A549 (cell line): ENCODE results near the gene VWA8.

ENCODE experiments used
- CHD4 ChIP-seq: fragments of 200-600 bp; sonication (generic); IDR thresholded peaks from 2 replicates; pipeline ENCODE4 v1.6.1; 2016; ENCODE audit warnings: antibody characterized with exemption, mild to moderate bottlenecking, borderline replicate concordance
- EP300 ChIP-seq, 2 experiments: fragments of >200 bp; sonication (Bioruptor Twin); formaldehyde crosslinking; IDR thresholded peaks; 2 replicates in 1 of 2; 3 replicates in 1 of 2; pipeline ENCODE4 v1.6.1; 2016 to 2017
- NR3C1 ChIP-seq: fragments of >200 bp; sonication (Bioruptor Twin); formaldehyde crosslinking; IDR thresholded peaks from 3 replicates; pipeline ENCODE4 v1.6.1; 2017
- POLR2A ChIP-seq: IDR thresholded peaks from 2 replicates; pipeline ENCODE4 v1.6.1; 2012; ENCODE audit warnings: mild to moderate bottlenecking, low read length
- RCOR1 ChIP-seq: fragments of 150-350 bp; IDR thresholded peaks from 2 replicates; pipeline ENCODE4 v1.6.1; 2014; ENCODE audit warnings: antibody characterized with exemption, low read length, low read depth
- RNF2 ChIP-seq: fragments of 200-600 bp; sonication (generic); IDR thresholded peaks from 2 replicates; pipeline ENCODE4 v1.6.1; 2016; ENCODE audit warnings: low read depth, mild to moderate bottlenecking, antibody characterized with exemption, moderate library complexity, borderline replicate concordance
- SMC3 ChIP-seq: fragments of >200 bp; sonication (Bioruptor Twin); formaldehyde crosslinking; IDR thresholded peaks from 3 replicates; pipeline ENCODE4 v1.6.1; 2018; ENCODE audit warnings: inconsistent platforms
- TF ChIP-seq, protein P1 (sequence below): fragments of >200 bp; sonication (Bioruptor Twin); formaldehyde crosslinking; IDR thresholded peaks from 3 replicates; pipeline ENCODE4 v1.5.1; 2016
- TF ChIP-seq, protein P2 (sequence below): fragments of 200-600 bp; sonication (generic); IDR thresholded peaks from 2 replicates; pipeline ENCODE4 v1.6.1; 2016; ENCODE audit warnings: antibody characterized with exemption, mild to moderate bottlenecking, moderate library complexity

- TF ChIP-seq, protein P1, sequence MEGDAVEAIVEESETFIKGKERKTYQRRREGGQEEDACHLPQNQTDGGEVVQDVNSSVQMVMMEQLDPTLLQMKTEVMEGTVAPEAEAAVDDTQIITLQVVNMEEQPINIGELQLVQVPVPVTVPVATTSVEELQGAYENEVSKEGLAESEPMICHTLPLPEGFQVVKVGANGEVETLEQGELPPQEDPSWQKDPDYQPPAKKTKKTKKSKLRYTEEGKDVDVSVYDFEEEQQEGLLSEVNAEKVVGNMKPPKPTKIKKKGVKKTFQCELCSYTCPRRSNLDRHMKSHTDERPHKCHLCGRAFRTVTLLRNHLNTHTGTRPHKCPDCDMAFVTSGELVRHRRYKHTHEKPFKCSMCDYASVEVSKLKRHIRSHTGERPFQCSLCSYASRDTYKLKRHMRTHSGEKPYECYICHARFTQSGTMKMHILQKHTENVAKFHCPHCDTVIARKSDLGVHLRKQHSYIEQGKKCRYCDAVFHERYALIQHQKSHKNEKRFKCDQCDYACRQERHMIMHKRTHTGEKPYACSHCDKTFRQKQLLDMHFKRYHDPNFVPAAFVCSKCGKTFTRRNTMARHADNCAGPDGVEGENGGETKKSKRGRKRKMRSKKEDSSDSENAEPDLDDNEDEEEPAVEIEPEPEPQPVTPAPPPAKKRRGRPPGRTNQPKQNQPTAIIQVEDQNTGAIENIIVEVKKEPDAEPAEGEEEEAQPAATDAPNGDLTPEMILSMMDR, result no peak
- TF ChIP-seq RNF2, result no peak
- TF ChIP-seq, protein P2, sequence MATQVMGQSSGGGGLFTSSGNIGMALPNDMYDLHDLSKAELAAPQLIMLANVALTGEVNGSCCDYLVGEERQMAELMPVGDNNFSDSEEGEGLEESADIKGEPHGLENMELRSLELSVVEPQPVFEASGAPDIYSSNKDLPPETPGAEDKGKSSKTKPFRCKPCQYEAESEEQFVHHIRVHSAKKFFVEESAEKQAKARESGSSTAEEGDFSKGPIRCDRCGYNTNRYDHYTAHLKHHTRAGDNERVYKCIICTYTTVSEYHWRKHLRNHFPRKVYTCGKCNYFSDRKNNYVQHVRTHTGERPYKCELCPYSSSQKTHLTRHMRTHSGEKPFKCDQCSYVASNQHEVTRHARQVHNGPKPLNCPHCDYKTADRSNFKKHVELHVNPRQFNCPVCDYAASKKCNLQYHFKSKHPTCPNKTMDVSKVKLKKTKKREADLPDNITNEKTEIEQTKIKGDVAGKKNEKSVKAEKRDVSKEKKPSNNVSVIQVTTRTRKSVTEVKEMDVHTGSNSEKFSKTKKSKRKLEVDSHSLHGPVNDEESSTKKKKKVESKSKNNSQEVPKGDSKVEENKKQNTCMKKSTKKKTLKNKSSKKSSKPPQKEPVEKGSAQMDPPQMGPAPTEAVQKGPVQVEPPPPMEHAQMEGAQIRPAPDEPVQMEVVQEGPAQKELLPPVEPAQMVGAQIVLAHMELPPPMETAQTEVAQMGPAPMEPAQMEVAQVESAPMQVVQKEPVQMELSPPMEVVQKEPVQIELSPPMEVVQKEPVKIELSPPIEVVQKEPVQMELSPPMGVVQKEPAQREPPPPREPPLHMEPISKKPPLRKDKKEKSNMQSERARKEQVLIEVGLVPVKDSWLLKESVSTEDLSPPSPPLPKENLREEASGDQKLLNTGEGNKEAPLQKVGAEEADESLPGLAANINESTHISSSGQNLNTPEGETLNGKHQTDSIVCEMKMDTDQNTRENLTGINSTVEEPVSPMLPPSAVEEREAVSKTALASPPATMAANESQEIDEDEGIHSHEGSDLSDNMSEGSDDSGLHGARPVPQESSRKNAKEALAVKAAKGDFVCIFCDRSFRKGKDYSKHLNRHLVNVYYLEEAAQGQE, result no peak
- TF ChIP-seq NR3C1, result no peak
- TF ChIP-seq RCOR1, result no peak
- no peak for TF ChIP-seq CHD4
- TF ChIP-seq POLR2A, result no peak
- TF ChIP-seq SMC3, result no peak
- TF ChIP-seq EP300 (IDR thresholded peaks at IDR 0.05), result no peak
Observed at GRCh38 chr13:41563341-41563983, 397.4 kb downstream of the VWA8 start.
